Measurements from ENCODE around the gene PKNOX1.
"Not testable (repeated sequence)": the region's sequence is repeated elsewhere in the genome, so short reads cannot be mapped to it uniquely, and the experiment has no call there.

The PKNOX1 gene, protein sequence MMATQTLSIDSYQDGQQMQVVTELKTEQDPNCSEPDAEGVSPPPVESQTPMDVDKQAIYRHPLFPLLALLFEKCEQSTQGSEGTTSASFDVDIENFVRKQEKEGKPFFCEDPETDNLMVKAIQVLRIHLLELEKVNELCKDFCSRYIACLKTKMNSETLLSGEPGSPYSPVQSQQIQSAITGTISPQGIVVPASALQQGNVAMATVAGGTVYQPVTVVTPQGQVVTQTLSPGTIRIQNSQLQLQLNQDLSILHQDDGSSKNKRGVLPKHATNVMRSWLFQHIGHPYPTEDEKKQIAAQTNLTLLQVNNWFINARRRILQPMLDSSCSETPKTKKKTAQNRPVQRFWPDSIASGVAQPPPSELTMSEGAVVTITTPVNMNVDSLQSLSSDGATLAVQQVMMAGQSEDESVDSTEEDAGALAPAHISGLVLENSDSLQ

GRCh38 chr21:42973991-42974831 lies at the start of gene PKNOX1:
TSS of gene PKNOX1 (plus strand) at chr21:42974562. CDS start at chr21:43004382, 29,820 bp downstream.
- DNase-seq, result peak; percentile 100

DNA sequence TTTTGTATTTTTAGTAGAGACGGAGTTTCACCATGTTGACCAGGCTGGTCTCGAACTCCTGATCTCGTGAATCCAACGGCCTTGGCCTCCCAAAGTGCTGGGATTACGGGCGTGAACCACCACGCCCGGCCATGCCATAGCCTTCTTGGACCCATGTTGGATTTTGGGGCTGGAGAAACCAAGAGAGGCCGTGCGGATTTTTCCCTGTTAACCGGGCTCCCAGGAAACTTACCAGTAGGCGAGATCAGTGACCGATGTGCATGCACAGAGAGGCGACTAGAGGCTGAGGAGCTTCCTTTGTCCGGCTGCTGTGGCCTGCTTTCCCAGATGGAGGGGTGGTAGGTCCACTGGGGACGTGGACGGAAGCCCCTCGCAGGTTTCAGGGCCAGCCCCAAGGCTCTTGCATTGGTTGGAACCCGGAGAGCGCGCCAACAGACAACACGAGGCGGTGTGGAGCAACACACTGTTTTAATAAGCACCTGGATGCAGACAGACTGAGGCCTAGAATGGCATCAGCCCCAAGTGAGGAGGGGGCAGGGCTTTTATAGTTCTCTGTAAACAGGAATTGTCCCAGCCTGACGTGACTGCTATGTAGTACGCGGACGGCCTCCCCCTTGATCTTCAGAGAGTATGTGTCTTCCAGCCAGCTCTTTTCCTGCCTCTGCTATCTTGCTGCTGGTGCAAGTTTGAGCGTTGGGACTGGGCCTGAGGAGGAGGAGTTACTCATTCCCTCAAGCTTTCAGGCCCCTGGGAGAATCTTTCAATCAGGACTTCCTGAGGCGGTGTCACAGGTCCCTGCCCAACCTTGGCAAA lies 49.0 kb upstream of the PKNOX1 start, which contains the start of gene ERVH48-1:
Gene ERVH48-1, minus strand, starts transcription at position 517 of the 813 bp plus-strand sequence. CDS start 6,624 bp downstream, outside the sequence.
- DNase-seq, result peak; percentile 42

- not testable (repeated sequence) for DNase-seq
Observed at GRCh38 chr21:42927474-42928200, 46.7 kb upstream of the PKNOX1 start.

DNA sequence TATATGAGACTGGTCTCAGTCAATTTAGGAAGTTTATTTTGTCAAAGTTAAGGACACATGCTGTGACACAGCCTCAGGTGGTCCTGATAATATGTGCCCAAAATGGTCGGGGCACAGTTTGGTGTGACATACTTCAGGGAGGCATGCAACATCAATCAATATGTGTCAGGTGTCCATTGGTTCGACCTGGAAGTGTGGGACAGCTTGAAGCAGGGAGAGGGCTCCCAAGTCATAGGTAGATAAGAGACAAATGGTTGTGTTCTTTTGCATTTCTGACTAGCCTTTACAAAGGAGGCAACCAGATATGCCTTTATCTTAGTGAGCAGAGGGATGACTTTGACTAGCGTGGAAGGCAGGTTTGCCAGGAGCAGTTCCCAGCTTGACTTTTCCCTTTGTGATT lies 44.4 kb upstream of the PKNOX1 start:
- peak; percentile 19 for DNase-seq

- DNase-seq, result no peak
Observed at GRCh38 chr21:42931560-42932235, 42.7 kb upstream of the PKNOX1 start.

DNA sequence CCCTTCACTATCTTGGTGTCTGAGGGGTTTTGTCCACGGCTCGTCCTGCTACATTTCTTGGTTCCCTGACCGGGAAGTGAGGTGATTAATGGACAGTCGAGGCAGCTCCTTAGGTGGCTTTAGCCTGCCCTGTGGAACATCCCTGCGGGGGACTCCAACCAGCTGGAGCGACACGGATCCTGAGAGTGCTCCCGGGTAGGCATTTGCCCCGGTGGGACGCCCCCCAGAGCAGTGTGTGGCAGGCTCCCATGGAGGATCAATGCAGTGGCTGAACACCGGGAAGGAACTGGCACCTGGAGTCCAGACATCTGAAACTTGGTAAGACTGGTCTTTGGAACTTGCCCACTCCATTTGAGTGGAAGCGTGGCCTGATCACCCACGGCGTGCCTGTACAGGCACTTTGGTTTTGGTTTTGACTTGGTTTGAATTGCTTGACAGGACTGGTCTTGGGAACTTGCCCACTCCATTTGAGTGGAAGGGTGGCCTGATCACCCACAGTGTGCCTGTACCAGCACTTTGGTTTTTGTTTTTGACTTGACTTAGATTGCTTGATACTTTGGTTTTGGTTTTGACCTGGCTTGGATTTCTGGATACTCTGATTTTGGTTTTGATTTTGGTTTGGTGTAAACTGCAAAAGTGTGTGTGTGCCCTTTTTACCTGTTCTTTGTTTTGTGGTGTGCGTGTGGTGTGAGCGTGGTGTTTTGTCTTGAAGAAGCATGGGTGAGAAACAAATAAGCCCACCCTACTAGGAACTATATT lies 41.8 kb upstream of the PKNOX1 start:
- not testable (repeated sequence) for DNase-seq

GRCh38 chr21:42933137-42933970 lies 41.0 kb upstream of the PKNOX1 start:
- DNase-seq, result not testable (repeated sequence)

- not testable (repeated sequence) for DNase-seq
Observed at GRCh38 chr21:42933973-42934372, 40.4 kb upstream of the PKNOX1 start.

GRCh38 chr21:42936360-42936759 lies 38.0 kb upstream of the PKNOX1 start:
- DNase-seq, result not testable (repeated sequence)

- not testable (repeated sequence) for DNase-seq
Observed at GRCh38 chr21:42937034-42937940, 37.1 kb upstream of the PKNOX1 start.

GRCh38 chr21:42937960-42938605 lies 36.3 kb upstream of the PKNOX1 start:
- no peak for DNase-seq

GRCh38 chr21:42938606-42938995 lies 35.8 kb upstream of the PKNOX1 start:
- DNase-seq, result not testable (repeated sequence)

DNA sequence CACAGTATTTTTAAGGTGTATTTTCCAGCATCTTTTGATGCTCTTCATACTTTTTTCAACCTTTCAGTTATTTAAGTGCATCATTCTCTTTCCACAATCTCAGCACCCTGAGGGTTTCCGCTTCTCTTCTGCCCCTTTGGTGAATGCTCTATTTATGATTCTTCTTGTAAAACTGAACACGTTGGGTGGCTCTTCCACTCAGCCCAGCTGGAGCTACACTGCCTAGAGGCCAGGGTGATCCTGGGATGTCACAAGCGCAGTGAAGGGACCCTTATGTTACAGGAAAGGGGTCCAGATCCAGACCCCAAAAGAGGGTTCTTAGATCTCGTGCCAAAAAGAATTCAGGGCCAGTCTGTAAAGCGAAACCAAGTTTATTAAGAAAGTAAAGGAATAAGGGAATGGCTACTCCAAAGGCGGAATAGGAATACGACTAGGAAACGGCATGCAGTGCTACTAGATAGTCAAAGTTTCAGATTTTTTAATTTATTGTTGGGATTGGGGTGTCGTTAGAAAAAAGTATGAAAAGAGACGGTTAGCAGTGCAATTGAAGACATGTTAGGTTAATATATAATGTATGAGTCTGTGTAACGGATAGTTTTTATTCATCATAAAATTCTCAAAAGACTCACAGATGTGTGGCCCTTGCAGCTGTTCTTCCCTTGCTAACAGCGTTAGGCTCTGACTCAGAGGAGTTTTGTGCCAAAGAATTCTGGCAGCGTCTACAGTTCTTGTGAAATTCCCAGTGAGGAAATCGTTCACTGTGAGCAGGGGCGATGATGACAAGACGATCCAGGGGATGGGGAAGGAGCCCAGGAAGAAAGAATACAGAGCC lies 34.6 kb upstream of the PKNOX1 start:
- DNase-seq, result peak; percentile 30

DNA sequence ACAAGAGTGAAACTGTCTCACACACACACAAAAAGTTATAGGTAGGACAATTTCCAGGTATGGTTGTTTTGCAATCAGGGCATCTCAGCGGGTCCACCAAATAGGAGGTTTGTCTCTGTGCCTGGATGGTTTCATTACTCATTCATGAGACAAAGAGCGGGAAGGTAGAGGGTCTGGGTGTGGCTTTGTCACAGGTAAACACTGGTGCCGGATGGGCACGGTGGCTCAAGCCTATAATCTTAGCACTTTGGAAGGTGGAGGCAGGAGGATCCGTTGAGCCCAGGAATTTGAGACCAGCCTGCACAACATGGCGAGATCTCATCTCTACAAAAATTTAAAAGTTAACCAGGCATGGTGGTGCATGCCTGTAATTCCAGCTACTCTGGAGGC lies 32.7 kb upstream of the PKNOX1 start:
- DNase-seq, result no peak

- no peak for DNase-seq
Observed at GRCh38 chr21:42942244-42942643, 32.1 kb upstream of the PKNOX1 start.

GRCh38 chr21:42949094-42949755 lies 25.1 kb upstream of the PKNOX1 start:
- DNase-seq, result not testable (repeated sequence)

Measured in hematopoietic multipotent progenitor cell treated with erythropoietin and hydrocortisone succinate and interleukin-3 and kit ligand, for 4 days (in vitro differentiated cells).